ENCODE measurements around the gene RPS4Y2.

The RPS4Y2 gene

DNA sequence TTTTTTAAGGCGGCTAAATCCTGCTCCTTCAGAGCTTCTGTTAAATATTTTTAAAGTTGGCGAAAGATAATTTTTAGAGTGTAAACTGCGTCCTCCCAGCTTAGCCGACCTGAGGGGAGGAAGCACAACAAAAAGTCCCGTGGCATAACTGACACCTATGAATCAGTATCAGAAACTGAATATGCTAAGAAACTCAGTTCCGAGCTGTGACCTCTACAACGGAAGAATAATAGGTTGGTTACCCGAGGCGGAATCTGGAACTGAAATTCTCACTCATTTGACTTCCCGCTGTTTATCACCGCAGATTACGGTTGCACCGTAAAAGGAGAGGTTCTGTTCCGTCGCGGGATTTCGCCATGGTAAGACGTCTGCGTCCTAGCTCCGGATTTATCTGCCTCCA, at the start of gene RPS4Y2:
Gene RPS4Y2, plus strand, starts transcription at position 301 of the 400 bp plus-strand sequence. Its CDS starts 56 bp downstream, at position 357.
- no peak for DNase-seq

DNA sequence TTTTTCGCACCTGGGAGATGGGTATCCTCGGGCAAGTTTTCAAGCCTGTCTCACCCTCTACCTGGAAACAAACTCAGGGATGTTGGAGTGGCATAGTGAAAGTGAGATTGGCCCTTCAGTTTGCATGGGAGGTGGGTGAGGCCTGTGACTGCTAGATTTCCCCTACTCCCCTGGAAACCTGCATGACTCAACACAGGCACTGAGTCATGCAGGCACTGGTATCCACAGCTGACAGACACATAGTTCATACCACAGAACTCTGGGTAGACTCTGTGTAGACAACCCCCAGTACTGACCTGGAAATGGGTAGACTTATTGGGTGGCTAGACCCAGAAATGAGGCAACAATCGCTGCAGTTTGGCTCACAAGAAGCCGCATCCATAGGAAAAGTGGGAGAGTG, 41.5 kb upstream of the RPS4Y2 start:
- no peak for DNase-seq

DNA sequence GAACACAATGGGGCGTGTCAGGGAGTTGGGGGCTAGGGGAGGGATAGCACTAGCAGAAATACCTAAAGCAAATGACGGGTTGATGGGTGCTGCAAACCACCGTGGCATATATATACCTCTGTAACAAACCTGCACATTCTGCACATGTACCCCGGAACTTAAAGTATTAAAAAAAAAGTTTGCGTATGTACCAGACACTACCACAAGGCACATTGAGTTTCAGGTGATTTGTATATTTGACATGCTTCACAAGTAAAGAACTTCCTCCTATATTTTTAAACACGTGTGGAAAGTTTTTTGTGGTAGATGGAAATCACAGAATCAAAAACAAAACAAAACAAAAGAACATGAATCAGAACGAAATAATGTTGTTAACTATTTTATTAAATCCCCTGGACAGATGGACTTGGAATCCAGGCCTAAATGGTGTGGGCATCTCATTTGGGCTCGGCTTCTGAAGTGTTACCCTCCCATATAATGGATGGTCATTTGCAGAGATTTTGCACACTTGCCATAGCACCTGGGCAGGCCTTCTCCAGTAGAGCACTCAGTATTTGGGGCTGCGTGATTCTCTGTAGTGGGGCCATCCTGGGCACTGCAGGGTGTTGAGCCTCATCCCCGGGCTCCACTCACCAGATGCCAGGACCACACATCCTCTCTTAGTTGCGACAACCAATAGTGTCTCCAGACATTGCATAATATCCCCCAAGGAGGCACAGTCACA, 29.6 kb upstream of the RPS4Y2 start:
- DNase-seq: no peak

DNA sequence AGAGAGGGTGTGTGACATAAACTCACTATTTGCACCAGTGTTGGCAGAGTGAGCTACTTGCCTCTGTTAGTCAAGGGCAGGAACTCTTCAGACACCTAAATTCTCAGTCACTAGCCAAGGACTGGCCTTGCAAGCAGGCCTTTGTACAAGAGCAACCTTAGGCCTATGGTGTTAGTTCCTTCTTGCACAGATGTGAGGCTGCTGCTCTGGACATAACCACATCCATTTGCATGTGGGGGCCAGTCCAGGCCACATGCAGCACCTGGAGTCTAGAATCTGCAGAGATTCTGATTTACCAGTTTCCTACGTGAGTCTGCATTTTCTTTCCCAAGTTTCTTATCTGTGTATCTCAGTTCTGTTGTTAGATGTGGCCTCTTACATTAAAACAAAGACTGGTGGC, 20.7 kb upstream of the RPS4Y2 start:
- DNase-seq: no peak

DNA sequence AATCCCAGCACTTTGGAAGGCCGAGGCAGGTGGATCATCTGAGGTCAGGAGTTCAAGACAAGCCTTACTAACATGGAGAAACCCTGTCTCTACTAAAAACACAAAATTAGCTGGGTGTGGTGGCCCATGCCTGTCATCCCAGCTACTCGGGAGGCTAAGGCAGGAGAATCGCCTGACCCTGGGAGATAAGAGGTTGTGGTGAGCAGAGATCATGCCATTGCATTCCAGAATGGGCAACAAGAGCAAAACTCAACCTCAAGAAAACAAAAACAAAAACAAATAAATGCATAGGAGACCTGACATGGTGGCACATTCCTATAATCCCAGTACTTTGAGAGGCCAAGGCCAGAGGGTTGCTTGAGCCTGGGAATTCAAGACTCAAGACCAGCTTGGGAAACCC, 16.1 kb upstream of the RPS4Y2 start:
- DNase-seq: no peak

DNA sequence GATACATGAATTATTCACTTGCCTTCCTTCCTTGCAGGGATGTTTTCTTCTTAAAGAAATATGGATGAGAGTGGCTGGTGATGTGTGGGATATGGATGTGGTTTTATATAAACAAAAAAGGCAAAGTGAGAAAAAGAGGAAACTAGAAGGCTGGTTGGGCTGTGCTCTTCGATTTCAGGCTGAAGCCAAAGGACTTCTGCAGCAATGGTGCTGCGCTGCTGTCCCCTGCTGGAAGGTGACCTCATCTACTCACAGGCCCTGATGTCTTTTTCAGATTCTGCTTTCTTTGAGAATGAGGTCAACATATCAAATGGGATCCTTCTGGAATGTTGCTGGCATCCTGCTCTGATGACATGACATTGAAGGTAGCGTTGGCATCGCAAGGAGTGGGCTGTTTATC, 15.3 kb upstream of the RPS4Y2 start:
- DNase-seq: no peak

DNA sequence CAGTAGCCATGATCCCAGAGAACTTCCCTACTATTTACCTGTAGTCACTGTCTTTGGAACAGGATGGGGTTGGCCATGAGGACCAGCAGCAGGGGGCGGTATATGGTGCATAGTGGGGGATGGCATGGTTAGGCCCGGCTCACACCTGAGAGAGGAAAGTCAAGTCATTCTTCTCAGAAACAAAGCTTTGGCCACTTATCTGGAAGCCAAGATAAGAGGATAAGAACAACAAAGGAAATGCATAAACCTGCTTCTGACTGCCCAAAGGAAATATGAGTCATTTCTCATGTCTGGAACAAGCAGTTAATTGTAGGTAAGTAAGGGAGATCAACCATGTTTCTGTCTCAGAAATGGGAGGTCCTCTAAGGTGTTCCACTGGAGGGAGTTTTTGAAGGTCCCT, 10.8 kb upstream of the RPS4Y2 start:
- no peak for DNase-seq

DNA sequence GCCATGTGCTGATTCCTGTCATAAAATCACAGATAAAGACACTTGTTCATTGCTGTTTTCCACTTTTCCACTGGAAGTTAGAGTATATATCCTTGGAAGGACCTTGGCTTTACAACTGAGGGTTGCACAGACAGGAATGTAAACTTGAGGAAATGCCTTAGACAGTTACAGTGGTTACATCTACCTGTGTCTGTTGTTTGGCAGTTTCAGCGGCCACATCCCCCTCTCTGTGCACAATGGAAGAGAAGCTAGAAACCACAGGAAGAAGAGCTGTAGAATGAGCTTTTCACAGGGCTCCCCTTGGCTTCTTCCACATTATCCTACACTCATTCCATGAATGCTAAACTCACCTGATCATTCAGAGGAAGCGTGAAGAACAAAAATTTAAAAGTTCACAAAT, 9.0 kb upstream of the RPS4Y2 start:
- DNase-seq: no peak

DNA sequence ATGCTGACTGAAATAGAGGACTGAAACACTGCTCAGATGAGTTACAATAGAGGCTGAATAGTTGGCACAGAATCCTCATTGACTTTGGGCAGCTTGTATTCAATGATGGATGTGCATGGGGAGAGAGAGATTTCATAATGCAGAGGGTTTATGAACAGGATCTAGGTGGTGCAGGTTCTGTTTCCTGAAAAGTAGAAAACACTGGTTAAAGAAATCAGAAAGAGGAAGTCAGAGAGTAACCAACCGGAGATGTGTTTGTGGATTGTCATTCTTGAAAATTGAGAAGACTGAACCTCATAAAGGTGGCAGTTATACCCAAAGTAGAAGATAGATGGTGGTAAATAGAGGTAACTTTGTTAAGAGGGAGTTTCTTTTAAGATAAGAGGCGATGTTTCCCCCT, 8.0 kb downstream of the RPS4Y2 start:
- DNase-seq: no peak

DNA sequence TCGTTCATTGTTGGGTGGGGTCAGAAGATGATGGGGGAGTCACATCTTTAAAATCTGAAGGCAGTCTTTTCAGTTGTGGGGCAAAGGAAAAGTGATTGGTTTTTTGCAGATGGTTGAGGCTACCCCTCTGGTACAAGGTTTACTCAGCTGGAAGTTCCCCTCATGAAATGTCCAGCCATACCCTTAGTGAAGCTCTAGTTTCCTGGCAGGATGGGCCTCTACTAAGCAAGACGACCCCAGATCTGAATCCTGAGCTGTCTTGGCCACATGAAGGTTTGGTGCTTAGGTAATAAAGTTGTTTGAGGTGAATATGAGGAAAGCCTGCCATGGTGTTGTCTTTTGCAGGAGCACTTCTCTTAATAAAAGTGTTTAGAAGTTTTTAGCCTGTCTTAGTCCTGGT, 9.2 kb downstream of the RPS4Y2 start:
- no peak for DNase-seq

DNA sequence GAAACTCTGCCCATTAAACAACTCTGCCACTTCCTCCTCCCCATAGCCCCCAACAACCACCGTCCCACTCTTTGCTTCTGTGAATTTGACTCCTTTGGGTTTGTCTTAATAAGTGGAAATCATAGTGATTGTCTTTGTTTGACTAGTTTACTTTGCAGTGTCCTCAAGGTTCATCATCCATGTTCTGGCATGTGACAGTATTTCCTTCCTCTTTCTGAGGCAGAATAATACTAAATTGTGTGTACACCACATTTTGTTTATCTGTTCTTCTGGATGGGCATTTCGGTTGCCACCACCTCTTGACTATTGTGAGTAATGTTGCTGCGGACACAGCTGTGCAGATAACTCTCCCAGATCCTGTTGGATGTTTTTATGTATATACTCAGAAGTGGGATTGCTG, 14.8 kb downstream of the RPS4Y2 start:
- no peak for DNase-seq

DNA sequence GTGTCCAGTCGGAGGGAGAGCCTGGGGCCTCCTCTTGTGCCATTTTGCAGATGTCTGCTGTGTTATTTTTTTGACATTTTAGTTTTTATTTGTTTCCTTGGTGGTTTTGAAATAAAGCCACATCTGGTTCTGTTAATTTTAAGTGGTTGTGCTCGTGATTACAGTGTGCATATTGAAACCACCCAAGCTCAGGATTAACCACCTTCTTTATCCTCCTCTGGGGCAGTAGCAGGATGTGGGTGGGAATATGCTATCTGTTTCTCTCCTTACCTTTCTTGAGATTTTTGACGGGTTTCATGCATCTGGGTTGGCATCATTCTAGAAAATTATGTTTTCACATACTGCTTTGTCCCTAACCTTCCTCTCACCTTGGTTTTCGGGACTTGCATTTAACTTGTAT, 20.2 kb downstream of the RPS4Y2 start:
- DNase-seq: no peak

DNA sequence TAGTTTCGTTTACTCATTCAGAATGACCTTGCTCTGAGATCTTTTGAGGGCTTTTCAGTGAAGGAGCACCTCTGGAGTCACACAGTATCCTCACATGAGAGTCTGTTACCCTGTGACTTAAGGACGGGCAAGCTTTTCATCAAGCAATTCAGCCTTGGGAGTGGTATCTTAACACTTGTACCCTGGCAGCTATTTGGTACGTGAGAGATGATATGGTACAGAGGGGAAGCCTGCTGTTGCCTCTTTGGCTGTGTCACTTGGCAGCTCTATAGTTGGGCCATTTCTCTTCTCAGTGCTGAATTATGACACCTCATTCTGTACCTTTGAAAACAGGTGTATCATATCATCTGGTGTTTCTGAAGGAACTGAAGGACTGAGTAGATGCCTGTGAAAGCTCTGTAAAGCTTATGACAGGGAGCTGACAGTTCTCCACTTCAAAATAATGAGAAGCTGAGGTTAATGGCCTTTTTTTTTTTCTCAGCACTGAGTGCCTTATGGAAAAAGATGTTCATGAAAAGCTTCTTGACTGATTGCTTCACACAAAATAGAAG, 24.3 kb downstream of the RPS4Y2 start:
- DNase-seq: no peak

DNA sequence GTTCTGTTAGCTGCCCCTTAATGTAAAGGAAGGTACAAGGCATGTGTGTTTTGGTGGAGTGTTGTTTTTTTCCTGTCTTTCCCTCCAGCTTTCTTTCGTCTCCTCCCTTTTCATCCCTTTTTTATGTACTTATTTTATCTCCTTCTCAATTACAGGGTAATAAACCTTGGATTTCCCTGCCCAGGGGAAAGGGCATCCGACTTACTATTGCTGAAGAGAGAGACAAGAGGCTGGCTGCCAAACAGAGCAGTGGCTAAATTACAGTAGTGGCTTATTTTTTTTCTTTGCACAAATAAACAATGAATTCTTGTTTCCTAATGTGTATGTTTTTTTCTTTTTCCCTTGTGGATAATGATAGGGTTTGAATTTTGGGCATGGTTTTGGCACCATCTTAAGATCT, 24.9 kb downstream of the RPS4Y2 start:
- no peak for DNase-seq

DNA sequence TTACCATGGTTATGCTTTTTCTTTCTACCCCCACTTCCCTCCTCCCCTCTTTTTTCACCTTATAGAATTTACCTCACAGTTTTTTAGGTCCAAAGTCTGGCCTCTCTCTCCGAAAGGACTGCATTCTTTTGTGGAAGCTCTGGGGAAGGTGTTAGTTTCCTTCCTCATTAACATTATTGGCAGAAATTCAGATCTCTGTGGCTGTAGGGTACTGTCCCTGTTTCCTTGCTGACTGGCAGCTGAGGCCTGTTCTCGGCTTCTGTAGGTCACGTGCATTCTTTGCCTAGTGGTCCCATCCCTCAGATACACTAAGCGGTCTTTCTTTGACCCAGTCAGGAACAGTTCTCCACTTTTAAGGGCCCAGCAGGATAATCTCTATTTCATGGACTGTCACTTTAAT, 25.5 kb downstream of the RPS4Y2 start:
- no peak for DNase-seq

DNA sequence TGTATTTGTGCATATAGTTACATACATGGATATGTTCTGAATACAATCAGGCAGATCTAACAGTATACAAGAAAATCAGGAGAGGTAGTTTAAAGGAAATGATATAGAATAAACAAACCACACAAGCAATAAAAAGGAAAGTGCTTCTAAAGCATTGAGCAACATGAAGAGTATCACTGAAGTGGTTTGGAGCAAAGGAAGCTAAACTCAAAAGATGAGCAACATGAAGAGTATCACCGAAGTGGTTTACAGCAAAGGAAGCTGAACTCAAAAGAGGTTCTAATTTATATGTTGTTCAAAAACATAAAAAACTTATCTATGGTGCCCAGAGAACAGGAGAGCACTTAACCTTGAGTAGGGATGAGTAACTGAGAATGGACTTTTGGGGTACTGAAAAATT, 29.1 kb downstream of the RPS4Y2 start:
- no peak for DNase-seq

DNA sequence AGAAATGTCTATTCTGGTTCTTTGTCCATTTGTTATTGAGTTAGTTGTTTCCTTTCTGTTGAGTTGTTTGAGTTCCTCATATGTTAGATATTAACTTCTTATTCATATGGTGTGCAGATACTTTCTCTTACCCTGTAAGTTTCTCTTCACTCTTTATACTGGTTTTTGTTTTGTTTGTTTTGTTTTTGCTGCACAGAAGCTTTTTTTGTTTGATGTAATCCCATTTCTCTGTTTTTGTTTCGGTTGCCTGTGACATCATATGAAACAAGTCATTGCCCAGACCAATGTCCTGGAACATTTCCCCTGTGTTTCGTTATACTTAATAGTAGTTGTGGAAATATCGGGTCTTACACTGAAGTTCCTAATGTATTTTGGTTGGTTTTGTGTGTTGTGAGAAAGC, 31.2 kb downstream of the RPS4Y2 start:
- DNase-seq: no peak

DNA sequence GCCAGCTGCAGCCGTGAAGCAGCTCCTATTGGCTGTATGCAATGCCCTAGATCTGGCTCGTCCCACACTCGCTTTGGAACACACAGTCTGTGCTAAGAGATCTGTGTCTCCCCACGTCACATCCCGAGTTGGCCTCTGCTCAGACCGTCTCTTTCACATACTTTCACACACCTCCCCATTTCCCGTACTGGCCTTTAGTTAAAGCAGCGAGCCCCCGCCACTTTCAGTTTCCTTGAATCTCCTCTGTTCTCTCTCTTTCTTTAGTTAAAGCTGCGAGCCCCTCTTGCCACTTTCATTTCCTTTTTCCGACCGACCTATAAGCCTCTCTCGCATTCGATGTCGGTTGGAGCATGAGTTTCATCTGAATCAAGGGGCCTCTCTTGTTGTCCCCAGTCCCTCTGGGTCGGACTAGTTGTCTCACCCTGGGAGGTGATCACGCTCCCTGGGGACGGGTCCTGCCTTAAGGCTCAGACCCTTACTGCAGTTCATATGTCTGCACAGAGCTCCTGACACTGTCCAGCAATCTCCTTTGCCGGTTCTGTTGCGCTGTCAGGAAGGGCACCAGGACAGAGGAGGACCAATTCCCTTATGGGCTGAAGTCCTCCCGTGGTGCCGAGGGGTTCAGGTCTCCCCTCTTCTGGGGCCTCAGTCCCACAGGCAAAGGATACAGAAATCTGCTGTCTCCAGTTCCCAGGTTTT, 42.6 kb downstream of the RPS4Y2 start:
- no peak for DNase-seq

DNA sequence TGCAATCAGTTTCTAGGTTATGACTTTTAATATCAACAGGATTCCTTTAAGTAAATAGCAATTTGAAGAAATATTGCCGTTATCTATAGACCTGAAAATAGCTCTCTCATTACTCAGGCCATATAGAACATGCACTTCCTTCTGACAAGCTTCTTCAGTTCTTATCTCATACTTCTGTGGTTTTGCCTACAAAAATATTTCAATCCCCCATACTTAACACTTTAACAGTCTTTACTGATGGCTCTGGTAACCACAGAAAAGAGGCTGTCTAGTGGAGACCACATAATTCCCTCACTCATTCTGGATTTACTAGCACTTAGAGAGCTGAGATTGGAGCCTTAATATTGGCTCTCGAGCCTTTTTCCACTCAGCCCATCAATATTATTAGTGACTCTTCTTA, 46.8 kb downstream of the RPS4Y2 start:
- DNase-seq: no peak

DNA sequence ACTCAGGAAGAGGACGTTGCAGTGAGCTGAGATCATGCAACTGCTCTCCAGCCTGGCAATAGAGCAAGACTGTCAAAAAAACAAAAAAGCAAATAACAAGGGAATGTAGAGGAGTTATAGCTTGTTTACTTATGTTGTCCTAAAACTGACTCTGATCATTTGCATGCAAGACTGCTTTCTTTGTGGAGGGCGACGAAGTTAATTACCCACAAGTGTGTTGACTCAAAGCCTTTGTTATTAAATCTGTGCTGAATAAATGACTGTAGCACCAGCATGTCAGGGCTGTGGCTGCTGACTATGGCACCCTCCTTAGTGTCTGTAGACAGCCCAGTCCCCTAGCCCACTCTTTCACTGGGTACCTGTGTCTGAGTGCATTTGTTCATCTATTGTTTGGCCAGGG, 50.3 kb downstream of the RPS4Y2 start:
- DNase-seq: no peak

DNA sequence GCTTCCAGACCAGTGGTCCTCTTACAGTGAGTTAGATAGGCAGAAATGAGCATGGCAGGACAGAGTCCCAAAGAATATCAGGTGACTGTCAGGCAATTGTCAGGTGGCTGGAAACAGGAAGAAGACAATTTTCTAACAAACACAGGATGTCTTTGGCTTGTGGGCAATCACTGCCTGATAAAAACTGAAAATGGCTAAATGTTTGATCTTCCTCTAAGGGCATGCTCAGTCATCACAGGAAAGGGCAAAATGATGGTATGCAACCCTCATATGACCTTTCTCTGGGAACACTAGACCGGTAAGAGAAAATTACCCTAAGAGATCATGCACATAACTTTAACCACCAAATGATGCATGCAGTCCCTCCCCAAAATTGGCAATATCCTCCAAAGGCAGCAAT, 57.6 kb downstream of the RPS4Y2 start:
- DNase-seq: no peak

DNA sequence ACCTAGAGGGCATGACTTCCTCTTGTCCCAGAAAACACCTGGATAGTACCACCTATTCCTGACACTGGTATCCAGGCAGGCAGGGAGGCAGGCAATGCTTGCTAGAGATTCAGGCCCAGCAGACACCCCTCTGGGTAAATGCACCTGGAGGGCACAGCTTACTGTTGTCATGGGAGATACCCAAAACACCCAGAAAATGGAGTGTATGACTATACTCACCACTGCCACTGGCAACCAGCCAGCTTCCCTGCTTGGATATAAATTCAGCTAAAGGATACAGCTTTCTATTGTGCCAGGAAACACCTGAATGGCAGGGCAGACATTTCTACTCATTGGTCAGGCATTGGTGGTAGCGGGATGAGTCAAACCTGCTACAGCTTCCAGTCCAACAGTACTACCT, 58.9 kb downstream of the RPS4Y2 start:
- no peak for DNase-seq

DNA sequence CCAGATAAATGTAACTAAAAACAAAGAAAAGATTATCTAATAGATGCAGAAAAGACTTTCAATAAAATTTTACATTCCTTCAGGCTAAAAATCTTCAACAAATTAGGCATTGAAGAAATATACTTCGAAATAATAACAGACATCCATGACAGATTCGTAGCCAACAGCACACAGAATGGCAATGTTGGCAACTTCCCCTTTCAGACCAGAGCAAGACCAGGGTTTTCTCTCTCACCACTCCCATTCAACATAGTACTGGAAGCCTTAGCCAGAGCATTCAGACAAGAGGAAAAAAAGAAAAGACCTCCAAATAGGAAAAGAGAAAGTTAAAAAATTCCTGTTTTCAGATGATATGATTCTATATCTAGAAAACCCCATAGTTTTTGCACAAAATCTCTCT, 61.2 kb downstream of the RPS4Y2 start:
- no peak for DNase-seq
